Skin epidermis (tissue), 12 donors: Measurements from ENCODE around the gene PDHB.

Experiments used
- H3K27ac ChIP-seq, 21 experiments: fragments of 200-600 bp; sonication (generic) in 11 of 21; one replicate each; pipeline ENCODE4 v1.5.0; 2020; ENCODE audit warnings: mild to moderate bottlenecking in 3 of 21, inconsistent platforms in 2 of 21, moderate library complexity in 2 of 21
- H3K4me3 ChIP-seq, 7 experiments: fragments of 200-600 bp; sonication (generic) in 2 of 7; one replicate each; pipeline ENCODE4 v1.5.0; 2020; ENCODE audit warnings: inconsistent platforms in 2 of 7, mild to moderate bottlenecking in 2 of 7, moderate library complexity in 1 of 7

Gene PDHB

DNA sequence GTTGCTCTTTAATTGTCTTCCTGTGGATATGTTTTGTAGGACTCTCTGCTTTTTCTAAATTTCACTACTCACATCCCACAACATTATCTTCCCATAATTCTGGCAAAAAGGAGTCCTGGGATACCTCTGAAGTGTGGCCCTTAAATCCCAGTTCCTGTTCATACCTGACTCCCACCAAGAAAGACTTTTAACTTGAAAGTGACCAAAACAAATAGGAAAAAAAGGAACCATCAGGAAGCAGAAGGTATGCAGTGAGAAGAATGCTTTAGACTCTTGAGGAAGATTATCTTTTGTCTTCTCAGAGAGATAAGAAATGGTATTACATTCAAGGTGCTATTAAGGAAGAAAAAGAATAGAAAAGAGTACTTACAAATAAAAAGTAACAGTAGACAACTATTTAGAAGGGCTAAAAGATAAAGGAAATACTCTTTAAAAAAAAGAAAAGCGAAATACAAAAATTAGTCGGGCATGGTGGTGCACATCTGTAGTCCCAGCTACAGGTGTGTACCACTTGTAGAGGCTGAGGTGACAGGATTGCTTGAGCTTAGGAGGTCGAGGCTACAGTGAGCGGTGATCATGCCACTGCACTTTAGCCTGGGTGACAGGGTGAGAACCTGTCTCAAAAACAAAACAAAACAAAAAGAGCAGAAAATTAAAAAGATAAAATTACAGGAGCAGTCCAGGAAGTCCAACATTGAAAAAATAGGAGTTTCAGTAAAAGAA lies 54.1 kb downstream of the PDHB start:
- Histone ChIP-seq H3K4me3 (no peak overlapping the region), H3K27ac (no peak overlapping the region)

DNA sequence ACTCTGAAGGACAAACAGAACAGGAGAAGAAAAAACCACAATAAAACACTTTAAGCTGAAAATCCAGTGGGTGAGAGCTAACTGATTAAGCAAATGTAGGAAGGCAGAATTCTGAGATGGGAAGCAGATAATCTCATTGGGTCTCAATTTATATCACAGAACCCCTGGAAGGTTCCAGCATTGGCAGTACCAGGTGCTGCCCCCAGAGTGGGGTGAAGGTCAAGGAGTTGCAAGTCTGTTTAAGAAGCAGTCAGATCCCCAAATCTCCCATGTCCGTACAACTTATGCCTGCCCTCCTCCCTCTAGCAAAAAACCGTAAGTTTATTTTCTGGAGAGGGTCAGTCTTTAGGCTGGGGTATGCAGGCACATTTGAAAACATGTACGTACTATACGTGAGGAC lies 55.9 kb downstream of the PDHB start:
- no peak overlapping the region for H3K27ac ChIP-seq
- H3K4me3 ChIP-seq, result no peak overlapping the region
